ENCODE results near the gene FLRT2.

FLRT2 gene

DNA sequence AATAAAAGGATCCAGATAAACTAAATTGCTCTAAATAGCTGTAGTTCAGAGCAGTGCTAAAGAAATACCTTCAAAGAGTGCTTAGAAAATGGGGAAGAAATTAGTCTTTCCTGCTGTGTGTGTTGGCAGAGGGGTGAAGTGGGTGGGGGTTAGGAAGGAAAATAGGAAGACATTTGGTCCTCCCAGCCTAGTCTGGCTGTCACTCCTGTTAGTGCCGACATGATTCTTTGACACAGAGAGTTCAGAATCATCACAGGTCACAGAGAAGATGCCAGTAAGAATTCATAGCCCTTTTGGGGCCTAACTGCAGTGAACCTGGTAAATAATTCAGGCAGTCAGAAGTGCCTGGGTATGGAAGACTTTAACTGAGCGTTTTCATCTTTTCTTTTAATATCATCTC lies 74.8 kb downstream of the FLRT2 start:
- Histone ChIP-seq H3K27me3 (ENCODE audit: control insufficient read depth, low read length) (no peaks in the 10 kb centered on the region), H3K79me2 (ENCODE audit: control insufficient read depth, low read length) (no peaks in the 10 kb centered on the region), H3K27ac (ENCODE audit: low read depth, low read length) (no peak overlapping the region), H3K9me2 (replicated peaks; ENCODE audit: control insufficient read depth, low read length) (no peaks in the 10 kb centered on the region), H3K9me3 (ENCODE audit: control insufficient read depth, insufficient read depth, low read length) (peaks cover 7% of the 10 kb centered on the region; the same call in 1 of the 2 replicates), H4K20me1 (ENCODE audit: control insufficient read depth, insufficient read depth, low read depth, low read length) (no peaks in the 10 kb centered on the region), H3K4me3 (ENCODE audit: low read length) (no peak overlapping the region), H3K4me2 (ENCODE audit: low read length) (no peak overlapping the region), H3K36me3 (ENCODE audit: control insufficient read depth, low read length) (no peaks in the 10 kb centered on the region), H3F3A (ENCODE audit: control insufficient read depth, insufficient read depth) (no peaks in the 10 kb centered on the region), H3K4me1 (ENCODE audit: control insufficient read depth, low read length) (no peaks in the 10 kb centered on the region)
- TF ChIP-seq, protein P1, sequence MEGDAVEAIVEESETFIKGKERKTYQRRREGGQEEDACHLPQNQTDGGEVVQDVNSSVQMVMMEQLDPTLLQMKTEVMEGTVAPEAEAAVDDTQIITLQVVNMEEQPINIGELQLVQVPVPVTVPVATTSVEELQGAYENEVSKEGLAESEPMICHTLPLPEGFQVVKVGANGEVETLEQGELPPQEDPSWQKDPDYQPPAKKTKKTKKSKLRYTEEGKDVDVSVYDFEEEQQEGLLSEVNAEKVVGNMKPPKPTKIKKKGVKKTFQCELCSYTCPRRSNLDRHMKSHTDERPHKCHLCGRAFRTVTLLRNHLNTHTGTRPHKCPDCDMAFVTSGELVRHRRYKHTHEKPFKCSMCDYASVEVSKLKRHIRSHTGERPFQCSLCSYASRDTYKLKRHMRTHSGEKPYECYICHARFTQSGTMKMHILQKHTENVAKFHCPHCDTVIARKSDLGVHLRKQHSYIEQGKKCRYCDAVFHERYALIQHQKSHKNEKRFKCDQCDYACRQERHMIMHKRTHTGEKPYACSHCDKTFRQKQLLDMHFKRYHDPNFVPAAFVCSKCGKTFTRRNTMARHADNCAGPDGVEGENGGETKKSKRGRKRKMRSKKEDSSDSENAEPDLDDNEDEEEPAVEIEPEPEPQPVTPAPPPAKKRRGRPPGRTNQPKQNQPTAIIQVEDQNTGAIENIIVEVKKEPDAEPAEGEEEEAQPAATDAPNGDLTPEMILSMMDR (IDR thresholded peaks at IDR 0.05; ENCODE audit: low read depth, low read length, poor library complexity, severe bottlenecking) = no peak

DNA sequence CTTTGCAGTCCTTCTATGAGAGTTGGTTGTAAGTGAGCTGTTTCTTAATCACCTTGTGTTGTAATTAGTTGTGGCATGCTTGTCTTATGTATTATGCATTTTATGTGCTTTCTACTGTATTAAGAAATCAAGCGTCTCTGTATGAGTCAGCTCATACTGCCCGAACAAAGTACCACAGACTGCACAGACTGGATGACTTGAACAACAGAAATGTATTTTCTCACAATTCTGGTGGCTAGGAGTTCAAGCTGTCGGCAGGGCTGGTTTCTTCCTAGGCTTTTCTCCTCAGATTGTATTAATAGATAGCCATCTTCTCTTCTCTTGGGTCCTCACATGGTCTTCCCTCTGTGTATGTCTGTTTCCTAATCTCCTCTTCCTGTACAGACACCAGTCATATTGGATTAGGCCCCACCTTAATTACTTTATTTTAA lies 77.7 kb downstream of the FLRT2 start:
- Histone ChIP-seq H3K79me2 (ENCODE audit: control insufficient read depth, low read length) (no peaks in the 10 kb centered on the region), H3K27ac (ENCODE audit: low read depth, low read length) (no peak overlapping the region), H3K36me3 (ENCODE audit: control insufficient read depth, low read length) (no peaks in the 10 kb centered on the region), H3K9me2 (replicated peaks; ENCODE audit: control insufficient read depth, low read length) (no peaks in the 10 kb centered on the region), H3K9me3 (ENCODE audit: control insufficient read depth, insufficient read depth, low read length) (peaks cover 7% of the 10 kb centered on the region; the same call in 1 of the 2 replicates), H3K4me2 (ENCODE audit: low read length) (no peak overlapping the region), H4K20me1 (ENCODE audit: control insufficient read depth, insufficient read depth, low read depth, low read length) (no peaks in the 10 kb centered on the region), H3K4me3 (ENCODE audit: low read length) (no peak overlapping the region), H3K4me1 (ENCODE audit: control insufficient read depth, low read length) (no peaks in the 10 kb centered on the region), H3F3A (ENCODE audit: control insufficient read depth, insufficient read depth) (no peaks in the 10 kb centered on the region), H3K27me3 (ENCODE audit: control insufficient read depth, low read length) (no peaks in the 10 kb centered on the region)
- TF ChIP-seq, protein P1 (IDR thresholded peaks at IDR 0.05; ENCODE audit: low read depth, low read length, poor library complexity, severe bottlenecking) = no peak
- TF ChIP-seq EZH2phosphoT487 (IDR thresholded peaks at IDR 0.05; ENCODE audit: borderline replicate concordance, low read length) = no peak

DNA sequence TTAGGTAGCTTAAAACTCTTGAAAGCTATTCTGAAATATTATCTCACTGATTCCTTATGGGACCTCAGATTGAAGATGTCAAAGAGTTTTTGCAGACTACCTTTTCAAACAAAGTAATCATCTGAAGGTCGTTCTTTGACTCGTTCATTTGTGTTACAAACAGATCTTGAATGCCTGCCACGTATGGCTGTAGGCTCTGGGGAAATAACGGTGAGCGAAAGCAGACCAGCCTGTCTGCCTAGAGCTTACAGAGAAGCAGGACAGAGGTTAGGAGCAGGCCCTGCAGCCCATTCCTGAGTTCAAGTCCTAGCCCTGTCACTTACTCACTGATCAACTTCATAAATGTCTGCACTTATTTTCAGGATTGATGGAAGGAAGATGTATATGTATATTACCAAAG lies 83.6 kb downstream of the FLRT2 start:
- no peak overlapping the region for H3K4me2 ChIP-seq (ENCODE audit: low read length)
- TF ChIP-seq, protein P1 (IDR thresholded peaks at IDR 0.05; ENCODE audit: low read depth, low read length, poor library complexity, severe bottlenecking) = no peak
- no peaks in the 10 kb centered on the region for H3K4me1 ChIP-seq (ENCODE audit: control insufficient read depth, low read length)
- no peaks in the 10 kb centered on the region for H3K79me2 ChIP-seq (ENCODE audit: control insufficient read depth, low read length)
- H3K9me2 ChIP-seq (replicated peaks; ENCODE audit: control insufficient read depth, low read length) = no peaks in the 10 kb centered on the region
- H3K4me3 ChIP-seq (ENCODE audit: low read length) = no peak overlapping the region
- H3F3A ChIP-seq (ENCODE audit: control insufficient read depth, insufficient read depth) = no peaks in the 10 kb centered on the region
- no peaks in the 10 kb centered on the region for H3K27me3 ChIP-seq (ENCODE audit: control insufficient read depth, low read length)
- H3K27ac ChIP-seq (ENCODE audit: low read depth, low read length) = no peak overlapping the region
- H4K20me1 ChIP-seq (ENCODE audit: control insufficient read depth, insufficient read depth, low read depth, low read length) = no peaks in the 10 kb centered on the region
- H3K9me3 ChIP-seq (ENCODE audit: control insufficient read depth, insufficient read depth, low read length) = peaks cover 2% of the 10 kb centered on the region; the same call in 1 of the 2 replicates
- H3K36me3 ChIP-seq (ENCODE audit: control insufficient read depth, low read length) = no peaks in the 10 kb centered on the region

Measured in DOHH2 (cell line).